ENCODE measurements around the gene RASA3.
"Not testable (repeated sequence)": the region's sequence is repeated elsewhere in the genome, so short reads cannot be mapped to it uniquely, and the experiment has no call there.

GRCh38 chr13:114148886-114149285, 16.5 kb upstream of the RASA3 start:
- not testable (repeated sequence) for TF ChIP-seq CTCF, POLR2A (IDR thresholded peaks at IDR 0.05)

Measured in right lobe of liver (tissue), 4 donors.